CD4-positive, alpha-beta T cell treated with Interleukin-2 at 100 ng/mL for 4 hours (primary cell): ENCODE data around the gene BTK.
"Not testable (repeated sequence)": the region's sequence is repeated elsewhere in the genome, so short reads cannot be mapped to it uniquely, and the experiment has no call there.

Experiments used
- DNase-seq: peaks from one replicate; pipeline ENCODE4 v3.0.0-alpha.2; 2020; ENCODE audit warnings: low spot score

Gene BTK

DNA sequence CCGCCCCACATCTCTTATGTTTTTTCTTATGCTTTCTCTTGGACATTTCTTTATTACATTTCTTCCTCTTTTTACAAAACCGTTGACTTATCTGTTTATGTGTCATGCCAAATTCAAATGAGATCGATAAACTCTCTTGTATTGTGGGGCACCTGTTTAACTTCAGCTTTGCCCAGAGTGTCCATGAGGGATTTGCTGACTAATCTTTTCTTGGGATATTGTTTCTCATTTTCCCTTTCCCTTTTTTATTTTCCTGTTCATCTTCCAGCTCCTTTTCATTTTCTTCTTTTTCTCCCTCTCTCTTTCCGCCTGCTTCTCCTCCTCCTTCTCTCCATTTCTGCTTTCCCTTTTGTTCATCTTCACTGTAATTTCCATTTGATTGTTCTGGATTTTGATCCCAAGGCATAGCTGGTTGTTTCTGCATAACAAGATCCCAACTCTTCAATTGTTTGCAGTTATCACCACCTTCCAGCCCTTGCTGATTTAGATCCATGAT, 48.2 kb downstream of the BTK start:
- no peak for DNase-seq

DNA sequence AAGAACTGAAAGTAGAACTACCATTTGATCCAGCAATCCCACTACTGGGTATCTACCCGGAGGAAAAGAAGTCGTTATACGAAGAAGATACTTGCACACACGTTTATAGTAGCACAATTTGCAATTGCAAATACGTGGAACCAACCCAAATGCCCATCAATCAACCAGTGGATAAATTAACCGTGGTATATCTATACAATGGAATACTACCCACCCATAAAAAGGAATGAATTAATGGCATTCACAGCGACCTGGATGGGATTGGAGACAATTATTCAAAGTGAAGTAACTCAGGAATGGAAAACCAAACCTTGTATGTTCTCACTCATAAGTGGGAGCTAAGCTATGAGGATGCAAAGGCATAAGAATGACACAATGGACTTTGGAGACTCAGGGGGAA, 51.7 kb downstream of the BTK start:
- DNase-seq: not testable (repeated sequence)

DNA sequence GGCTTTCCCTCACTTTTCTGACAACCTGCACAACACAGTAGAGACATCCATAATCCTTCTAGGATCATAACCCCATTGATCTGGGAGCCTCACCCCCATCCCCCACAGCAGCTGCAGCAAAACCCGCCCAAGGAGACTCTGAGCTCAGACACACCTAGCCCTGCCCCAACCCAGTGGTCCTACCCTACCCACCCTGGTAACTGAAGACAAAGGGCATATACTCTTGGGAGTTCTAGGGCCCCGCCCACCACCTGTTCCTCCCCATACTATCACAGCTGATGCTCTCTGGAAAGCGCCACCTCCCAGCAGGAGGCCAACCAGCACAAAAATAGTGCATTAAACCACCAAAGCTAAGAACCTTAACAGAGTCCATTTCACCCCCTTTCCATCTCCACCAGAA, 59.4 kb downstream of the BTK start:
- not testable (repeated sequence) for DNase-seq

DNA sequence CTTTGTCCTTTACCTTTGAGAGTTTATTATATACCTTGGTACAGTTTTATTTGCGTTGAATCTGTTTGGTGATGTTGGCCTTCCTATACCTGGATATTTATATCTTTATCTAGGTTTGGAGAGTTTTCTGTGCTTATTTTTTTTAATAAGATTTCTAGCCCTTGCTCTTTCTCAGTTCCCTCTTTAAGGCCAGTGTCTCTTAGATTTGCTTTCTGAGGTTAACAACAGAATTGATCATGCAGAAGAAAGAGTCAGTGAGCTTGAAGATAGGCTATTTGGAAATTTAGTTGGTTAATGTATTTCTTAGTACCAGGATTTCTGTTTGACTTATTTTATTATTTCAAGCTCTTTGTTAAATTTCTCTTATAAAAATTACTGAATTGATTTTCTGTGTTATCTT, 82.2 kb downstream of the BTK start:
- no peak for DNase-seq
